HG03354 (cell line): Measurements from ENCODE around the gene PLCB3.
"Not testable (repeated sequence)": the region's sequence is repeated elsewhere in the genome, so short reads cannot be mapped to it uniquely, and the experiment has no call there.

ENCODE experiments used
- ATAC-seq: cut with Tn5 transposase; IDR thresholded peaks from one replicate; pipeline ENCODE4 v1.9.1; 2021; ENCODE audit warnings: mild to moderate bottlenecking; ENCODE audit not compliant: unreplicated experiment, poor library complexity, severe bottlenecking

PLCB3 gene

DNA sequence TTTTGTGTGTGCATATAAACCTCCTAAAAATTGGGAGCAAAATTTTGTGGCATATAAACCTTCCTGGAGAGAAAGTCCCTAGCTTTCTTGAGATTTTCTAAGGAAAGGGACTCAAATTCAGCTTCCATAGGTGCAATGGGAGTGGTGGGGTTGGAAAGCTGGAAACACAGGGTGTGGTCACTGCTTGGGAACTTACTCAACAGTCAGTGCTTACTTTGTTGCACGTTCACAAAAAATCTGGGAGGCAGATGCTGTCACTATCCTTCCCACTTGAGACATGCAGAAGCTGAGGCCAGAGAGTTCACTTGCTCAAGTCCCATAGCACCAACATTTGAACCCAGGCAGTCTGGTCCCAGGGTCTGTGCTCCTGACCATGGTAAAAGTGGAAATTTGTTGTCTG, 44.9 kb downstream of the PLCB3 start:
- ATAC-seq, result no peak

DNA sequence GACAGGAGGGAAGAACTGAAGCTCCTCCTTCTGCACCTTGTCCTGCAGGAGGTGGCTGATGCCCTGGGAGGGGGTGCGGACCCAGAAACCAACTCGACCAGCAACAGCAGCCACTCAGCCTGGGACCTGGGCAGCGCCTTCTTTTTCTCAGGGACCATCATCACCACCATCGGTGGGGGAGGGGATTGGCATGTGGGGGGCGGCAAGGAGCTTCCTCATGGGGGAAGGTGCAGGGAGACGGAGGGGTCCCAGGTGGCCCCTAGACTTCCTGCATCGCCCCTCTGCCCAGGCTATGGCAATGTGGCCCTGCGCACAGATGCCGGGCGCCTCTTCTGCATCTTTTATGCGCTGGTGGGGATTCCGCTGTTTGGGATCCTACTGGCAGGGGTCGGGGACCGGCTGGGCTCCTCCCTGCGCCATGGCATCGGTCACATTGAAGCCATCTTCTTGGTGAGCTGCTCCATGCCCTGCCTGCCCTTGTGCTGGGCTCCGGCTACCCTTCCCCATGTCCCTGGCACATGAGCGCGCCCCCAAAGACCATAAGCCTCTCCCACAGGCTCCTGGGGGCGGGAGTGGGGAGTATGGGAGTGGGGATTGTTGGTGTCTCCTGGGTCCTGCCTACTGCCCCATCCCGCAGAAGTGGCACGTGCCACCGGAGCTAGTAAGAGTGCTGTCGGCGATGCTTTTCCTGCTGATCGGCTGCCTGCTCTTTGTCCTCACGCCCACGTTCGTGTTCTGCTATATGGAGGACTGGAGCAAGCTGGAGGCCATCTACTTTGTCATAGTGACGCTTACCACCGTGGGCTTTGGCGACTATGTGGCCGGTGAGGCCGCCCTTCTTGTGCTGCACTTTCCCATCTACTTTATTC, 45.7 kb downstream of the PLCB3 start:
- no peak for ATAC-seq

DNA sequence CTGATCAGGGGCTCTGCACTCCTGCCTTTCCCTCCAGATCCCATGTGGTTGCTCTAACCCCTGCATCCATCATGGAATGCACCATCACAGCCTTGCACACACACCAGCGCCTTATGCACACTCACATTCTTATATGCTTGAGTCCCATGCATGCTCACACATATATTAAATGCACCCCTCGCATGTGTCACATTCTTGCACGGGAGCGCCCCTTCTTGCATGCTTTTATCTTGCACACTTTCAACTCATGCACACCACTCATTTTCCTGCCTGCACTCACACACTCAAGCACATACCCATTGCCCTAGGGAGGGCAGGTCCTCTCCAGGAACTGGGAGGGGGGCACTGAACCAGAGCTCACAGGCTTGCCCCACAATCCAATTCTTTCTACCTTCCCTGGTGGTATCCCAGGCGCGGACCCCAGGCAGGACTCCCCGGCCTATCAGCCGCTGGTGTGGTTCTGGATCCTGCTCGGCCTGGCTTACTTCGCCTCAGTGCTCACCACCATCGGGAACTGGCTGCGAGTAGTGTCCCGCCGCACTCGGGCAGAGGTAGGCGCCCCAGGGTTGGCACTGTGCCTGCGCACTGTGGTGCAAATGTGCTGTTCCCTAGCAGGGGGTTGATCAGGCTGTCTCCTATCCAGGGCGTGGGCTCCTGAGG, 46.5 kb downstream of the PLCB3 start:
- no peak for ATAC-seq

DNA sequence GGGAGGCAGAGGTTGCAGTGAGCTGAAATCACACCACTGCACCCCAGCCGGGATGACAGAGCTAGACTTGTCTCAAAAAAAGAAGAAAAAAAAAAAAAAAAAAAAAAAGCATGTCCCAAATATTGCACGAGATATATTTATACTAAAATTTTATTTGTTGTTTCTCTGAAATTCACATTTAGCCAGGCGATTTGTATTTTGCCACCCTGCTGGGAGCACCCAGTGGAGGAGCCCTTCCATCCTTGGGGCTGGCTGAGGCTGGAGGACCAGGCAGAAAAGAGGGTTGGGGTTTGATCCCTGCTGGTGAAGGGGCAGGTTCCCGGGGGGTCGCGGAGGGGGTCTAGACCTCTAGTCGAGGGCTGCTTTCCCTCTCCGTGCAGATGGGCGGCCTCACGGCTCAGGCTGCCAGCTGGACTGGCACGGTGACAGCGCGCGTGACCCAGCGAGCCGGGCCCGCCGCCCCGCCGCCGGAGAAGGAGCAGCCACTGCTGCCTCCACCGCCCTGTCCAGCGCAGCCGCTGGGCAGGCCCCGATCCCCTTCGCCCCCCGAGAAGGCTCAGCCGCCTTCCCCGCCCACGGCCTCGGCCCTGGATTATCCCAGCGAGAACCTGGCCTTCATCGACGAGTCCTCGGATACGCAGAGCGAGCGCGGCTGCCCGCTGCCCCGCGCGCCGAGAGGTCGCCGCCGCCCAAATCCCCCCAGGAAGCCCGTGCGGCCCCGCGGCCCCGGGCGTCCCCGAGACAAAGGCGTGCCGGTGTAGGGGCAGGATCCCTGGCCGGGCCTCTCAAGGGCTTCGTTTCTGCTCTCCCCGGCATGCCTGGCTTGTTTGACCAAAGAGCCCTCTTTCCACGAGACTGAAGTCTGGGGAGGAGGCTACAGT, 47.9 kb downstream of the PLCB3 start:
- no peak for ATAC-seq

DNA sequence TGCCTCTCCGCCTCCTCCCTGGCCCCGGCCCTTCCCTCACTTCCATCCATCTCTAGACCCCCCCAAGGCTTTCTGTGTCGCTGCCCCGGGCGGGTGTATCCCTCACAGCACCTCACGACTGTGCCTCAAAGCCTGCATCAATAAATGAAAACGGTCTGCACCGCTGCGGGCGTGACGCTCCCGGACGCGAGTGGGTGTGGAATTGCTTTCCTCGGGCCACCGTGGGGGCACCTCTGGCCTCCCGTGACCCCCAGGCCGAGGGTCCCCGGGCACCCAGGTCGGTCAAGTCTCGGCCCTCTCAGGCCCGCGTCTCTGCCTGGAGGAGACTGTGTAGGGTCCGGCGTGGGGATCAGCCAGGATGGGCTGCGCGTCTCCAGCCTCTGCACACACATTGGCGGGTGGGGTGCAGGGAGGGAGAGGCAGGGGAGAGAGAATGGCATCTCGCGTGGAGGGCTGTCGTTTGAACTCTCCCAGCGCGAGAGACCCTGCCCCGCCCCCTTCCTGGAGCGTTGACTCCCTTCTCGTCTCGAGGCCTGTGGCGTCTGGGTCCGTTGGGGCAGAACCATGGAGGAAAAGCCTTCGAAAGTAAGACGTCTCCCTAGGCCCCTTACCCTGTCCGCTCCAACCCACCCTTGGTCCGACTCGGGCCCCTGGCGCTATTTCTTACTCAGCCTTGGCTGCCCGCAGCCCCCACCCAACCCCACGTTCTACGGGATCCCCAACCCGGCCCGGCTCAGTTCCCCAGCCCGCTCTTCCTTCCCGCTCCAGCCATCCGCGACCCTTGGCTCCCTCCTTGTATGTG, 48.7 kb downstream of the PLCB3 start, which contains the start of gene CATSPERZ:
TSS of gene CATSPERZ (plus strand) at position 512 of the 802 bp plus-strand sequence. CDS start at position 565, 53 bp downstream.
- no peak for ATAC-seq

DNA sequence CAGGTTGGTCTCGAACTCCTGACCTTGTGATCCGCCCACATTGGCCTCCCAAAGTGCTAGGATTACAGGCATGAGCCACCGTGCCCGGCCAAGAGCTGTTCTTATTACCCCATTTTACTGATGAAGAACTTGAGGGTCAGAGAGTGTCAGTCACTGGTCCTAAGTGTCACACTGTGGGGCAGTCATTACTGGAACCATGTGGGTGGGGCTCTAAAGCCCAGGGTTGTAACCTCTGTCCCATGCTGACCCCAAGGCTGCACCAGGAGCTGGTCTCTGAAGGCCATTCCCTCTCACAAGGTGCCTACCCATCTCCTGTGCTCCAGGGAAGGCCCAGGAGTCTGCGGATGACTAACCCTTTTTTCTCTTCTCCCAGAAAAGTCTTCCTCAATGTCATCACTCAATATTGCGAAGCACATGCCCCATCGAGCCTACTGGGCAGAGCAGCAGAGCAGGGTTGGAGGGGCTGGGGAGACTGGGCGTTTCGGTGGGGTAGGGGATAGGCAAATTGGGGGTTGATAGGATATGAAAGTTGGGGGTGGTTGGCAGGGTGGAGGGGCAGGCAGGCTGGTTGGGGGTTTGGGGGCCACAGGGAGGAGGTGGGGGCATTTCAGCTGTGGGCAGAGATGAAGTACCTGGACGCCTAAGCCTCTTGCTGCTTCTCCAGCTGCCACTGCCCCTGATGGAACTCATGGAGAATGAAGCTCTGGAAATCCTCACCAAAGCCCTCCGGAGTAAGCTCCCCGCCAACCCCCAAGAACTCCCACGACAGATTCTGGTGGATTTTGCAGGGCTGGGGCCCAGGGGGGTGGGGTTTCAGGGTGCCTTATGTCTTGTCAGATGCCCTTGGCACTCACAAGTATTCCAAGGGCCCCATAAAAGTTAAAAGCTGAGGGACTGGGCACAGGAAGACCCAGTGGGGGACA, 52.0 kb downstream of the PLCB3 start:
- no peak for ATAC-seq

DNA sequence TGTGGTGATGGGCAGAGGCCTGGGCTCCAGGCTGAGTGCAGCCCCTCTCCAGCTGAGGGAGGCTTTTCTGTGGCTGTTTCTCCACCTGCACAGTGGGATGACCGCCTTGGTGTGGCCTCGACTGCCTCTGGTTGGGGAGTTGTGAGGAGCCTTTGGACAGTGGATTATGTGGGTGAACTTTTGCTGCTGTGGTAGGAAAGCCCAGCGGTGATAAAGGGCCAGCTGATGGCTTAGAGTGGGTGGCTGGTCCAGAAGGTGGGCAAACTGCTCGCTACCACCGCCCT, 52.6 kb downstream of the PLCB3 start:
- no peak for ATAC-seq

DNA sequence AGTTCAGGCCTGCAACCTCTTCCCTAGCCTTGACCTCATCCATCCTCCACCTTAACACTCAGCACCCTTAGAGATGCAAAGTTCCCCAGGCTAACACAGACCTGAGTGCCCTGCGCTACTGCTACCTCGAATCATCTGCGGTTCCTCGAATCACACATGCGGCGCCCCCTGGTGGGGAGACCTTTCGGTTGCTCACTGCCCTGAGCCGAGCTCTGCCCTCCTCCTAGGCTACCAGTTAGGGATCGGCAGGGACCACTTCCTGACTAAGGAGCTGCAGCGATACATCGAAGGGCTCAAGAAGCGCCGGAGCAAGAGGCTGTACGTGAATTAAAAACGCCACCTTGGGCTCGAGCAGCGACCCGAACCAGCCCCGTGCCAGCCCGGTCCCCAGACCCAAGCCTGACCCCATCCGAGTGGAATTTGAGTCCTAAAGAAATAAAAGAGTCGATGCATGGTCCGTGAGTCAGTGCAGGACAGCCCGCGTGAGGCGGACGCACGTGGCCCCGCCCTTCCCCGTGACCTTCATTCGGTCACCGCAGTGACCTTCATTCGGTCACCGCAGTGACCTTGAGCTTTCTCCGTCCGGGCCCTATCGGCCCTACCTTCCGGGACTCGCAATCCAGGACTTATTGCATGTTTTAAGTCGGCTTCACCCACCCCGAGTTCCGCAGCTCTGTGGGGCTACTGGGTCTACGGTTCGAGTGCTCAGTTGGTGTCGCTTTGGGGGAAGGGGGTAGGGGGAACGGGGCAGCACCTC, 53.2 kb downstream of the PLCB3 start:
- peak; percentile 33 for ATAC-seq

DNA sequence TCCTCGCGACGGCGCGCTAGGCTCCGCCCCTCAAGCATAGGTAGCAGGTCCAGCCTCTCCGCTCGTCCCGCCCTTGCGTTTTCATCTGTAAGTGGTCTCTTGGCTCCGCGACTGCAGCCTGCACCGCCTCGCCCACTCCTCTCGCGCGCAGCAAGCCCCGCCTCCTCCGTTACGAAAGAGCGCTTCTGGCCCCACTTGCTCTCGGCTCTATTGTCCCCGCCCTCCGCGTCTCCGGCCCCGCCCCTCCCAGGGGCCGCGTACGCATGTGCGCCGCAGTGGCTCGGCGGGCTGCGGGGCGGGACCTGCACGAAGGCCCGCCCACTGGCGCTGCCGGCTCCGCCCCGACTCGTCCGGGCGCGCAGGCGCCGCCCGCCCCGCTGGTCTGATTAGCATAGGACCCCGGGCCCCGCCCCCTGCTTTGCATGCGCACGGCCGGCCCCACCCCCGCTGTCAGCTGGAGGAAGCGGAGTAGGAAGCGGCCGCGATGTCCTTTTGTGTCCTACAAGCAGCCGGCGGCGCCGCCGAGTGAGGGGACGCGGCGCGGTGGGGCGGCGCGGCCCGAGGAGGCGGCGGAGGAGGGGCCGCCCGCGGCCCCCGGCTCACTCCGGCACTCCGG, 53.9 kb downstream of the PLCB3 start, which contains the start of gene ESRRA:
TSS of gene ESRRA (plus strand) at position 450 of the 616 bp plus-strand sequence. CDS start 1,656 bp downstream, outside the sequence.
- peak; percentile 69 for ATAC-seq

DNA sequence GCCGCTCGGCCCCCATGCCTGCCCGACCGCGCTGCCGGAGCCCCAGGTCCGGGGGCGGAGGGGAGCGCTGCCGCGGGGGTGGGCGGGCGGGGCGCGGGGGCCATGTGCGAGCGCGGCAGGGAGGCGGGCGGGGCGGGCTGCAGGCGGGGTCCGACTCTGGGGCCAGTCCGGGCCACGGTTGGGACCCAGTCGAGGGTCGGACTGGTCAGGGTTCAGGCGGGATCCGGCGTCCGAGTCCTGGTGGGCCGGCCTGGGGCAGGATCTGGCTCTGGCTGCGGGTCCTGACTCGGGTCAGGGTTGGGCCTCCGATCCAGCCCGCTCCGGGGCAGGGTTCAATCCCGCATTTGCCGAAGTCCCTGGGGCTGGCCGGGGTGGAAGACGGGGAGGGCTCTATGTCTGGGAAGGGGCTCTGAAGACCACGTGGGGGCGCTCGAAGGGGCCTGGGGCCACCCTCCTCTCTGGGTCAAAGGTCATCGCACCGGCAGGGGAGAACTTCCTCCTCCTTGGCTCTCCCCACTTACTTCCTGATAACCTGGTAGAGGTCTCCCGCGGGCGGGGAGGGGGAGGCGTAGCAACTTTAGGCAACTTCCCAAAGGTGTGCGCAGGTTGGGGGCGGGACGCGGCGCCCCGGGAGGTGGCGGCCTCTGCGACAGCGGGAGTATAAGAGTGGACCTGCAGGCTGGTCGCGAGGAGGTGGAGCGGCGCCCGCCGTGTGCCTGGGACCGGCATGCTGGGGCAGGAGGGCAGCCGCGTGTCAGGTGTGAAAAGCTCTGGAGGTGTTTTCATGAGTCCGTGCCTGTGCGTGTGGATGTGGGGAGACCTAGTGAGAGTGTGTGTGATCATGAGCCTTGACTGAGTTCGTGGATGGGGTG, 54.6 kb downstream of the PLCB3 start:
- peak; percentile 26 for ATAC-seq

DNA sequence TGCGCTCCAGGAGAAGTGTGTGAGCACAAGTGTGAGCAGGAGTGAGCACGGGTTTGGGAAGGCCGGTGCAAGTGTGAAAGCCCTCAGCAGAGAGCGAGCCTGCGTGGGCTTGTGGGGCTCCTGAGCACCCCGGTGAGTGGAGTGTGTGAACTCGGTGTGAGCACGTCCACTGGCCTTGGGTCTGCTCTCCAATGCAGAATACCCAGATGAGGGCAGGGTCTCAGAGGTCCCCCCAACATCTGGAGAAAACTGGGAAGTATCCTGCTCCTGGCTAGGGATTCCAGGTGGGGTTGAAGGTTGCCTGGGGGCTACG, 55.2 kb downstream of the PLCB3 start:
- no peak for ATAC-seq

DNA sequence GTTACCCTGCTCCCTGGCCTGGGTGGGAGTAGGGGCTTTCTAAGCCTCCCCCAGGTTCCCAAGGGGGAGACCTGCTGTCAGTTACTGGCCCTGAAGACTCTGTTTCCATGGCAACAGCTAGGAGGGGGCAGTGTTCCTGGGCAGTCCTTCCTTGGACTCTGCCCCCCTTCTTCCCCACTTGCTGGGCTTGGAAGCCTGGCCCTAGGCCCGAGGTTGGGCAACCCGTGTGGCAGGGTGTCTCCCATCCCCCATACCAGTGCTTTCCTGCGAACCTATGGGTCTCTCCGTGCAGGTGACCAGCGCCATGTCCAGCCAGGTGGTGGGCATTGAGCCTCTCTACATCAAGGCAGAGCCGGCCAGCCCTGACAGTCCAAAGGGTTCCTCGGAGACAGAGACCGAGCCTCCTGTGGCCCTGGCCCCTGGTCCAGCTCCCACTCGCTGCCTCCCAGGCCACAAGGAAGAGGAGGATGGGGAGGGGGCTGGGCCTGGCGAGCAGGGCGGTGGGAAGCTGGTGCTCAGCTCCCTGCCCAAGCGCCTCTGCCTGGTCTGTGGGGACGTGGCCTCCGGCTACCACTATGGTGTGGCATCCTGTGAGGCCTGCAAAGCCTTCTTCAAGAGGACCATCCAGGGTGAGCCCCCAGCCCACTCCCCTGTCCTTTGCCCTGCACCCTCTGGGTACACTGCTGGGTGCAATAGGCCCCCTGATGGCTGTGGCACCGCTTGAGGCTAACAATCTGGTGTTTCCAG, 55.7 kb downstream of the PLCB3 start:
- ATAC-seq, result no peak

DNA sequence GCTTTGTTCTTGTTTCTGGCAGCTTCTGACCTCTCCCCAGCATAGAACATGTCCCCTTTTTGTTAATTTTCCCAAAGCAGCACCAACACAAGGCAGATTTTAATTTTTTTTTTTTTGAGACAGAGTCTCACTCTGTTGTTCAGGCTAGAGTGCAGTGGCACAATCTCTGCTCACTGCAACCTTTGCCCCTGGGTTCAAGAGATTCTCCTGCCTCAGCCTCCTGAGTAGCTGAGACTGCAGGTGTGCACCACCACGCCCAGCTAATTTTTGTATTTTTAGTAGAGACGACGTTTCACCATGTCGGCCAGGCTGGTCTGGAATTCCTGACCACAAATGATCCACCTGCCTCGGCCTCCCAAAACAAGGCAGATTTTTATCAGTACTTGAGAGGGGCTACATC, 56.5 kb downstream of the PLCB3 start:
- not testable (repeated sequence) for ATAC-seq

DNA sequence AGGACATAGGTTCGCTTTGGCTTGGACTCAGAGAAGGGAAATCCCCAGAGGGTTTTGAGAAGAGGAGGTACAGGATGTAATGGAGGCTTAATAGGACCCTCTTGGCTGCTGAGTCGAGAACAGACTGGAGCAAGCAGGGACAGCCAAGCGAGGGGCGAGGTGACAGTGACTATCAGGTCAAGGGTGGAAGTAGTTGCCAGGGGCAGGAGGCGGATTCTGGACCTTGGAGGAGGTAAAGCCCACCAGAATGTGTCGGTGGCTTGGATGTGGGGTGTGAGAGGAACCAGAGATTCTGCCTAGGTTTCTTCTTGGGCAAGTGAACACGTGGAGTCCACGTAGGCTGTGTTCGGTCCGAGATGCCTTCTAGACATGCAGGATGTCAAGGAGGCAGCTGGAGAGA, 61.6 kb downstream of the PLCB3 start:
- ATAC-seq, result no peak

DNA sequence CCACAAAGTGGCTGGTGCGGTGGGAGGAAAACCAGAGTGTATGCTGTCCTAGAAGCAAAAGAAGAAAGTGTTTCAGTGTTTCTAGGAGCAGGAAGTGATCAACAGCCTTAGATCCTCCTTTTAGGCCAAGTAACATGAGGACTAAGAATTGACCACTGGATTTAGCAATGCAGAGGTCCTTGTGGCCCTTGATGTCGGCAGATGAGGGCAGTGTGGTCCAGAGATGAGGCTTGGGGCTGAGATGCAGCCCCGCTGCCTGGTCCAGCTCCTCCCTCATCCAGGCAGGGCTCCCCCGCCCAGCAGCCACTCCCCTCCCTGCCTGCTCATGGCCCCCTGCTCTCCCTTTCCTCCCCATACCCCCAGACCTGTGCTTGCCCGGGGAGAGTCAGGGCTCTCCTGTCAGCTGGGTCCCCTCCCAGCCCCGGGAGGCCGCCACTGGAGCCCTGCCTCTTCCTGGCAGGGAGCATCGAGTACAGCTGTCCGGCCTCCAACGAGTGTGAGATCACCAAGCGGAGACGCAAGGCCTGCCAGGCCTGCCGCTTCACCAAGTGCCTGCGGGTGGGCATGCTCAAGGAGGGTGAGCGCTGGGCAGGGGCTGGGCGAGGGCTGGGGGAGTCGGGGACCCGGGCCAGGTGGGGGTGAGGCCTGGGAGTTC, 62.3 kb downstream of the PLCB3 start:
- ATAC-seq, result no peak
